Endothelial cell of umbilical vein (primary cell): ENCODE data around the gene BNIPL. TPM values are rescaled to one million over a fixed set of nuclear protein-coding genes. Genes with fewer than 3 reads are reported as not detected.

Experiments
- BruUV-seq: library from RNA; stranded (reverse); fragments of 400-500 nt; replicated peaks from 2 replicates; lab custom pipeline; 2021; lab: Mats Ljungman, UMichigan
- CTCF ChIA-PET: fragments of 300-600, 350-600 bp; sonication (Branson Sonifier 250); formaldehyde crosslinking; loops from one replicate; lab custom pipeline; 2021; ENCODE audit warnings: antibody characterized with exemption, inconsistent platforms; lab: Charles Lee
- POLR2A ChIA-PET: fragments of 300-600, 350-600 bp; sonication (Branson Sonifier 250); formaldehyde crosslinking; loops from one replicate; lab custom pipeline; 2021; ENCODE audit warnings: antibody characterized with exemption, inconsistent platforms; lab: Charles Lee
- DNase-seq: peaks from one replicate; pipeline ENCODE4 v3.0.0-alpha.2; 2011; ENCODE audit warnings: low read depth, low spot score
- FAIRE-seq: peaks from 2 replicates; lab custom pipeline; 2011; peaks lifted over from hg19 to GRCh38; lab: Jason Lieb, UNC
- H2AFZ ChIP-seq: 2 replicates; pipeline ENCODE4 v1.6.0; 2012; ENCODE audit warnings: low read depth, low read length, control low read depth, inconsistent platforms
- H3K27ac ChIP-seq: 2 replicates; pipeline ENCODE4 v1.5.1; 2011; ENCODE audit warnings: low read depth, mild to moderate bottlenecking, control low read depth, low read length, moderate library complexity; ENCODE audit not compliant: insufficient read depth
- H3K27me3 ChIP-seq, 2 experiments: 2 replicates each; pipeline versions ENCODE4 v1.6.0 to v1.6.1; 2011; ENCODE audit warnings: low read length in 2 of 2, mixed read lengths in 1 of 2; ENCODE audit not compliant: control insufficient read depth in 2 of 2, insufficient read depth in 2 of 2
- H3K36me3 ChIP-seq, 2 experiments: 2 replicates in 1 of 2; 3 replicates in 1 of 2; pipeline ENCODE4 v1.5.1; 2011; ENCODE audit warnings: low read length in 2 of 2, mild to moderate bottlenecking in 1 of 2, moderate library complexity in 1 of 2; ENCODE audit not compliant: control insufficient read depth in 2 of 2, insufficient read depth in 2 of 2; ENCODE audit errors: extremely low read depth in 1 of 2
- H3K4me1 ChIP-seq: 3 replicates; pipeline ENCODE4 v1.5.1; 2011; ENCODE audit warnings: mild to moderate bottlenecking, low read length; ENCODE audit not compliant: control insufficient read depth, insufficient read depth; ENCODE audit errors: extremely low read depth
- H3K4me2 ChIP-seq: 2 replicates; pipeline ENCODE4 v1.6.1; 2011; ENCODE audit warnings: low read length, control low read depth, mixed read lengths; ENCODE audit not compliant: insufficient read depth
- H3K4me3 ChIP-seq, 3 experiments: fragments of 200-600 bp in 1 of 3; sonication (generic), shearing (Covaris generic) in 1 of 3; replicated peaks in 1 of 3; 2 replicates each; pipeline ENCODE4 v1.5.1; 2011 to 2016; ENCODE audit warnings: control low read depth in 3 of 3, low read length in 3 of 3, mild to moderate bottlenecking in 2 of 3, inconsistent platforms in 1 of 3, low read depth in 1 of 3, moderate library complexity in 1 of 3; ENCODE audit not compliant: insufficient read depth in 1 of 3
- H3K79me2 ChIP-seq: 2 replicates; pipeline ENCODE4 v1.6.0; 2012; ENCODE audit warnings: low read length, inconsistent platforms; ENCODE audit not compliant: control insufficient read depth, insufficient read depth
- H3K9ac ChIP-seq: replicated peaks from 2 replicates; pipeline ENCODE3; 2011; ENCODE audit warnings: low read length, control low read depth; ENCODE audit not compliant: insufficient read depth; ENCODE audit errors: extremely low read depth
- H3K9me1 ChIP-seq: replicated peaks from 3 replicates; pipeline ENCODE4 v1.6.0; 2011; ENCODE audit warnings: mild to moderate bottlenecking, low read length; ENCODE audit not compliant: control insufficient read depth, insufficient read depth; ENCODE audit errors: extremely low read depth
- H3K9me3 ChIP-seq: replicated peaks from 2 replicates; pipeline ENCODE4 v1.5.1; 2012; ENCODE audit warnings: low read length, inconsistent platforms; ENCODE audit not compliant: control insufficient read depth, insufficient read depth
- H4K20me1 ChIP-seq: replicated peaks from 2 replicates; pipeline ENCODE3; 2011; ENCODE audit warnings: mild to moderate bottlenecking, low read length; ENCODE audit not compliant: control insufficient read depth, insufficient read depth; ENCODE audit errors: extremely low read depth
- MYC ChIP-seq: IDR thresholded peaks from one replicate; pipeline ENCODE4 v1.6.1; 2011; ENCODE audit warnings: mild to moderate bottlenecking, low read depth, low read length
- POLR2A ChIP-seq: IDR thresholded peaks from 2 replicates; pipeline ENCODE4 v1.6.1; 2012; ENCODE audit warnings: low read depth, mild to moderate bottlenecking, control low read depth, low read length
- POLR2AphosphoS5 ChIP-seq: IDR thresholded peaks from 2 replicates; pipeline ENCODE4 v1.6.1; 2012; ENCODE audit warnings: low read depth, mild to moderate bottlenecking, control low read depth, low read length, moderate library complexity; ENCODE audit not compliant: insufficient read depth
- dilution Hi-C: fragments of 300-500 bp; cut with MboI; formaldehyde crosslinking; loops from one replicate; pipeline ENCODE4 v1.15.0; 2019; ENCODE audit warnings: low sequenced_read_pairs; ENCODE audit not compliant: extremely low pct_ligation_motif_present
- intact Hi-C: fragments of 100-400 bp; cut with micrococcal nuclease; formaldehyde crosslinking; loops from one replicate; pipeline ENCODE4 v1.10.0; 2022
- polyA plus RNA-seq, 4 experiments: library from polyadenylated mRNA; depleted of rRNA in 3 of 4; stranded (reverse) in 3 of 4; unstranded in 1 of 4; fragments of >200 nt; gene quantifications; 2 replicates each; pipeline versions ENCODE4 v1.2.1 to v1.2.3, GENCODE V29; 2011 to 2012; ENCODE audit warnings: missing spikeins in 1 of 4
- total RNA-seq: library from RNA; stranded (reverse); gene quantifications from 2 replicates; pipeline ENCODE4 v1.2.3, GENCODE V29; 2021
- TF ChIP-seq, protein P1 (sequence below), 2 donors: IDR thresholded peaks; 1 replicate in 1 of 2; 2 replicates in 1 of 2; pipeline ENCODE4 v1.5.1; 2011; ENCODE audit warnings: low read length in 2 of 2, mild to moderate bottlenecking in 2 of 2, moderate library complexity in 2 of 2, control low read depth in 1 of 2, inconsistent platforms in 1 of 2, low read depth in 1 of 2; ENCODE audit not compliant: insufficient read depth in 1 of 2; ENCODE audit errors: extremely low read depth in 1 of 2

Gene BNIPL
- total and polyA plus RNA-seq, 2 donors (not counting 3 experiments of a cell fraction or from before 2014, with no cell fraction given): 0.26 to 0.42 TPM

DNA sequence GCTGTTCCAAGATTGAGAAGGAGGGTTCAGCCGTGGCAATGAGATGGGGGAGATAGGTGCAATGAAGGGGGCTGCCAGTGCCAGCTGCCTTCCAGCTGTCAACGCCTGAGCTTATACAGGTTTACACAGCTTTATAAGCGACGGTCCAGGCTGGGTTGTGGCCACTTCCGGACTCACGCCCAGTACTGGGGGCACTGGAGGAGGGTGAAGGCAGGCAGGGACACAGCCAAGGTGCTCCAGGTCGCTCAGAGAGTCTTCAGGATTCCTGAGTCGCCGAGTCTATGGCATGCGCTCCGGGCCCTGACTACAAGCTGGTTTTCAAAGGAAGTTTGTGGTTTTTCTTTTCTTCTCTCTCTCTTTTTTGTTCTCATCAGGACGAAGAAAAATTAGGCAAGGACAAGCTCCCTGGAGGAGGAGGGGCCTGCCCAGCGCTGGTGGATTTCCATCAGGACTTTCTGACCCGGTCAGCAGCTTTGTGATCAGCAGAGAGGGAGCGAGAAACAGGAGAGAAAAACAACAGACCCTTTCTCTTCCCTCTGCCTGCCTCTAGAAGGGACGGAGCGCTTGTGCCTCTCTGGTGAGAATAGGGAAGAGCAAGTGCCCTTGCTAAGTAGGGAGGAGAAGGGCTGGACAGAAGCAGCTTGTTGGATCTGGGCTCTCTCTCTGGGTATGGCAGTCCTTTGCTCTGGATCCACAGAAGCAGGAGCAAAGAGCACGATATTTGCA lies 29.9 kb upstream of the BNIPL start, which contains the start of gene MINDY1:
Gene MINDY1 (minus strand): TSS at position 576 of the 726 bp plus-strand sequence. CDS start 4,285 bp downstream, outside the sequence.
- BruUV-seq: TSS peak; percentile 41
- peak within 1 kb of the TSS; percentile 89 for H3K9ac ChIP-seq
- FAIRE-seq (peak; percentile 93), DNase-seq (peak; percentile 88)
- intact Hi-C loops: loop anchor here (1.0 kb wide), 1 partner anchor 27 kb away; no protein-coding TSS in a partner anchor
- peaks cover 28% of the 10 kb centered on the region for H3K4me1 ChIP-seq
- peak within 1 kb of the TSS; percentile 35 to 51 (median 43) for H3K4me3 ChIP-seq
- H3K9me3 ChIP-seq: no peaks in the 10 kb centered on the region
- H3K27ac ChIP-seq: peak within 1 kb of the TSS; percentile 88
- no peaks in the 10 kb centered on the region for H3K79me2 ChIP-seq
- H3K9me1 ChIP-seq: no peaks in the 10 kb centered on the region
- dilution Hi-C loops: no loop called here
- H3K4me2 ChIP-seq: peak within 1 kb of the TSS; percentile 87
- H3K36me3 ChIP-seq: no peaks in the 10 kb centered on the region
- no peaks in the 10 kb centered on the region for H3K27me3 ChIP-seq
- TF ChIP-seq, protein P1, sequence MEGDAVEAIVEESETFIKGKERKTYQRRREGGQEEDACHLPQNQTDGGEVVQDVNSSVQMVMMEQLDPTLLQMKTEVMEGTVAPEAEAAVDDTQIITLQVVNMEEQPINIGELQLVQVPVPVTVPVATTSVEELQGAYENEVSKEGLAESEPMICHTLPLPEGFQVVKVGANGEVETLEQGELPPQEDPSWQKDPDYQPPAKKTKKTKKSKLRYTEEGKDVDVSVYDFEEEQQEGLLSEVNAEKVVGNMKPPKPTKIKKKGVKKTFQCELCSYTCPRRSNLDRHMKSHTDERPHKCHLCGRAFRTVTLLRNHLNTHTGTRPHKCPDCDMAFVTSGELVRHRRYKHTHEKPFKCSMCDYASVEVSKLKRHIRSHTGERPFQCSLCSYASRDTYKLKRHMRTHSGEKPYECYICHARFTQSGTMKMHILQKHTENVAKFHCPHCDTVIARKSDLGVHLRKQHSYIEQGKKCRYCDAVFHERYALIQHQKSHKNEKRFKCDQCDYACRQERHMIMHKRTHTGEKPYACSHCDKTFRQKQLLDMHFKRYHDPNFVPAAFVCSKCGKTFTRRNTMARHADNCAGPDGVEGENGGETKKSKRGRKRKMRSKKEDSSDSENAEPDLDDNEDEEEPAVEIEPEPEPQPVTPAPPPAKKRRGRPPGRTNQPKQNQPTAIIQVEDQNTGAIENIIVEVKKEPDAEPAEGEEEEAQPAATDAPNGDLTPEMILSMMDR (IDR thresholded peaks at IDR 0.05; ENCODE audit: extremely low read depth in 1 of 2, insufficient read depth in 1 of 2, low read depth in 1 of 2, low read length in 2 of 2): peak; percentile 40 to 62
- no peak for TF ChIP-seq POLR2A
- no peak for TF ChIP-seq POLR2AphosphoS5
- no peak for TF ChIP-seq MYC
- ChIA-PET CTCF (interaction anchor here (0.7 to 3.7 kb wide), 33 partner anchors 8 to 750 kb away, joined by 3 to 127 read pairs (median 4); partner anchors contain the start of genes ANXA9, C1orf56, CDC42SE1 and CERS2), POLR2A (interaction anchor here (0.6 to 1.7 kb wide), 7 partner anchors 8 to 189 kb away, joined by 3 to 6 read pairs (median 4); no protein-coding TSS in a partner anchor)
- peak within 1 kb of the TSS; percentile 95 for H2AFZ ChIP-seq
- no peaks in the 10 kb centered on the region for H4K20me1 ChIP-seq
